Ishikawa (cell line): ENCODE measurements around the gene BMPER.

Experiments
- CEBPB ChIP-seq: IDR thresholded peaks from 2 replicates; pipeline ENCODE4 v1.6.1; 2012
- CREB1 ChIP-seq: IDR thresholded peaks from 2 replicates; pipeline ENCODE4 v1.6.1; 2012; ENCODE audit warnings: low read depth
- EGR1 ChIP-seq: IDR thresholded peaks from 2 replicates; pipeline ENCODE4 v1.6.1; 2012
- EP300 ChIP-seq: IDR thresholded peaks from 2 replicates; pipeline ENCODE4 v1.6.1; 2012; ENCODE audit warnings: borderline replicate concordance
- FOXM1 ChIP-seq: IDR thresholded peaks from 2 replicates; pipeline ENCODE4 v1.6.1; 2012; ENCODE audit warnings: low read depth, borderline replicate concordance
- MAX ChIP-seq: IDR thresholded peaks from 2 replicates; pipeline ENCODE4 v1.6.1; 2012
- NFIC ChIP-seq: IDR thresholded peaks from 2 replicates; pipeline ENCODE4 v1.6.1; 2012
- RAD21 ChIP-seq: IDR thresholded peaks from 2 replicates; pipeline ENCODE4 v1.6.1; 2012; ENCODE audit warnings: low read depth
- REST ChIP-seq: IDR thresholded peaks from 2 replicates; pipeline ENCODE4 v1.6.1; 2012; ENCODE audit warnings: low read depth, mild to moderate bottlenecking
- TAF1 ChIP-seq: IDR thresholded peaks from 2 replicates; pipeline ENCODE4 v1.6.1; 2012; ENCODE audit warnings: low read depth, mild to moderate bottlenecking
- TCF12 ChIP-seq: IDR thresholded peaks from 2 replicates; pipeline ENCODE4 v1.6.1; 2012; ENCODE audit warnings: low read depth
- TEAD4 ChIP-seq: IDR thresholded peaks from 2 replicates; pipeline ENCODE4 v1.6.1; 2012
- USF1 ChIP-seq: IDR thresholded peaks from 2 replicates; pipeline ENCODE4 v1.6.1; 2012
- YY1 ChIP-seq: IDR thresholded peaks from 2 replicates; pipeline ENCODE4 v1.6.1; 2012; ENCODE audit warnings: low read depth
- ZBTB7A ChIP-seq: IDR thresholded peaks from 2 replicates; pipeline ENCODE4 v1.6.1; 2012; ENCODE audit warnings: low read depth

BMPER gene

GRCh38 chr7:34059136-34059828, 153.9 kb downstream of the BMPER start:
- TF ChIP-seq YY1 (no peak), MAX (no peak), NFIC (no peak), TAF1 (no peak), REST (no peak), RAD21 (no peak), CREB1 (no peak), FOXM1 (no peak), USF1 (no peak), TCF12 (no peak), CEBPB (no peak), ZBTB7A (no peak), TEAD4 (no peak), EP300 (no peak), EGR1 (no peak)

- TF ChIP-seq TAF1 (no peak), MAX (no peak), USF1 (no peak), CEBPB (no peak), YY1 (no peak), ZBTB7A (no peak), CREB1 (no peak), REST (no peak), RAD21 (no peak), EGR1 (no peak), NFIC (no peak)
Measured at GRCh38 chr7:34060196-34060947, 155.0 kb downstream of the BMPER start.

- TF ChIP-seq FOXM1, result no peak
- TF ChIP-seq NFIC, result no peak
- TF ChIP-seq REST, result no peak
Measured at GRCh38 chr7:34061149-34061548, 155.8 kb downstream of the BMPER start.

GRCh38 chr7:34062341-34062740, 157.0 kb downstream of the BMPER start:
- TF ChIP-seq USF1 (no peak), REST (no peak), RAD21 (no peak), EGR1 (no peak), YY1 (no peak), NFIC (no peak), TCF12 (no peak), CEBPB (no peak), ZBTB7A (no peak), TAF1 (no peak), CREB1 (no peak), FOXM1 (no peak), TEAD4 (no peak), EP300 (no peak), MAX (no peak)
